HepG2 (cell line): Measurements from ENCODE around the gene RNU4-1. TPM values are rescaled to one million over a fixed set of nuclear protein-coding genes. Genes with fewer than 3 reads are reported as not detected.

Source experiments
- ATF1 ChIP-seq: IDR thresholded peaks from 2 replicates; pipeline ENCODE4 v1.6.1; 2016; ENCODE audit warnings: mild to moderate bottlenecking, control low read depth
- BORCS8-MEF2B ChIP-seq: sonication (generic); formaldehyde crosslinking; IDR thresholded peaks from 2 replicates; pipeline ENCODE4 v1.8.0; 2022; ENCODE audit warnings: mild to moderate bottlenecking, missing genetic modification reagents
- CREBL2 ChIP-seq: sonication (generic); formaldehyde crosslinking; IDR thresholded peaks from 2 replicates; pipeline ENCODE4 v1.8.1; 2023; ENCODE audit warnings: missing genetic modification reagents, mild to moderate bottlenecking, borderline replicate concordance
- ESRRA ChIP-seq: sonication (generic); formaldehyde crosslinking; IDR thresholded peaks from 2 replicates; pipeline ENCODE4 v1.5.1; 2020; ENCODE audit warnings: mild to moderate bottlenecking, low read depth, missing genetic modification reagents
- GLMP ChIP-seq: sonication (generic); formaldehyde crosslinking; IDR thresholded peaks from 2 replicates; pipeline ENCODE4 v1.9.0; 2021; ENCODE audit warnings: missing genetic modification reagents, mild to moderate bottlenecking, borderline replicate concordance
- HINFP ChIP-seq: sonication (generic); formaldehyde crosslinking; IDR thresholded peaks from 2 replicates; pipeline ENCODE4 v1.4.0; 2020; ENCODE audit warnings: low read depth, mild to moderate bottlenecking, missing genetic modification reagents
- MBNL3 ChIP-seq: fragments of 250-450 bp; sonication (Bioruptor Pico); conservative IDR thresholded peaks from 2 replicates; pipeline ENCODE4 v1.8.0; 2022; ENCODE audit warnings: mild to moderate bottlenecking, inconsistent platforms
- NFE2 ChIP-seq: sonication (generic); formaldehyde crosslinking; IDR thresholded peaks from 2 replicates; pipeline ENCODE4 v1.4.0; 2020; ENCODE audit warnings: missing genetic modification reagents
- PATZ1 ChIP-seq: sonication (generic); formaldehyde crosslinking; IDR thresholded peaks from 2 replicates; pipeline ENCODE4 v1.4.0; 2020; ENCODE audit warnings: missing genetic modification reagents
- PAWR ChIP-seq: sonication (generic); formaldehyde crosslinking; IDR thresholded peaks from 2 replicates; pipeline ENCODE4 v1.4.0; 2020; ENCODE audit warnings: missing genetic modification reagents, mild to moderate bottlenecking, borderline replicate concordance
- PLSCR1 ChIP-seq: sonication (generic); formaldehyde crosslinking; IDR thresholded peaks from 2 replicates; pipeline ENCODE4 v1.5.0; 2020; ENCODE audit warnings: missing genetic modification reagents, mild to moderate bottlenecking, borderline replicate concordance
- PRMT3 ChIP-seq: sonication (generic); formaldehyde crosslinking; IDR thresholded peaks from 2 replicates; pipeline ENCODE4 v1.8.1; 2022; ENCODE audit warnings: low read depth, mild to moderate bottlenecking, moderate library complexity, missing genetic modification reagents, borderline replicate concordance
- SIN3A ChIP-seq: IDR thresholded peaks from 2 replicates; pipeline ENCODE4 v1.6.1; 2011; ENCODE audit warnings: low read depth, mild to moderate bottlenecking, control low read depth, low read length, borderline replicate concordance
- STAT6 ChIP-seq: sonication (generic); formaldehyde crosslinking; IDR thresholded peaks from 2 replicates; pipeline ENCODE4 v1.4.0; 2020; ENCODE audit warnings: missing genetic modification reagents, mild to moderate bottlenecking, borderline replicate concordance
- TBX2 ChIP-seq: sonication (generic); formaldehyde crosslinking; IDR thresholded peaks from 2 replicates; pipeline ENCODE4 v1.5.0; 2020; ENCODE audit warnings: missing genetic modification reagents, mild to moderate bottlenecking, borderline replicate concordance
- ZEB1 ChIP-seq: IDR thresholded peaks from 2 replicates; pipeline ENCODE4 v1.6.1; 2012; ENCODE audit warnings: mild to moderate bottlenecking, low read depth, inconsistent platforms; ENCODE audit not compliant: insufficient replicate concordance
- ZNF382 ChIP-seq: sonication (generic); formaldehyde crosslinking; IDR thresholded peaks from 2 replicates; pipeline ENCODE4 v1.5.0; 2020; ENCODE audit warnings: missing genetic modification reagents, mild to moderate bottlenecking, borderline replicate concordance
- ZNF713 ChIP-seq: sonication (generic); formaldehyde crosslinking; IDR thresholded peaks from 2 replicates; pipeline ENCODE4 v1.4.0; 2020; ENCODE audit warnings: mild to moderate bottlenecking, missing genetic modification reagents
- ZNF773 ChIP-seq: sonication (generic); formaldehyde crosslinking; IDR thresholded peaks from 2 replicates; pipeline ENCODE4 v1.4.0; 2020; ENCODE audit warnings: missing genetic modification reagents, borderline replicate concordance
- polyA plus RNA-seq, 8 experiments: library from polyadenylated mRNA; depleted of rRNA in 3 of 8; stranded (reverse) in 7 of 8; unstranded in 1 of 8; fragments of >200 nt; fragmentation: Illumina TruSeq in 4 of 8; extraction: Trizol in 4 of 8; gene quantifications; 2 replicates each; pipeline versions ENCODE4 v1.2.1 to v1.2.3, GENCODE V29; 2011 to 2016; ENCODE audit warnings: low read depth in 4 of 8, missing spikeins in 1 of 8, mixed read lengths in 1 of 8; ENCODE audit not compliant: insufficient read depth in 1 of 8
- total RNA-seq, 5 experiments: library from RNA; depleted of rRNA; stranded (reverse); fragments of >200 nt; fragmentation: Illumina TruSeq; extraction: Trizol; gene quantifications; 2 replicates each; pipeline ENCODE4 v1.2.3, GENCODE V29; 2016; ENCODE audit warnings: low read depth in 1 of 5

Gene RNU4-1
- total and polyA plus RNA-seq, 2 of the 13 experiments (the other 11 are each of a cell fraction or from before 2014, with no cell fraction given) = 7,407 TPM; not detected in 1

GRCh38 chr12:120292661-120293531, at the start of gene RNU4-1 (continued):
- TF ChIP-seq ESRRA (CRISPR knock-in tag) (0 out of 2 replicates have a peak, but pooled peaks have one; percentile 26), HINFP (CRISPR knock-in tag) (no peak), PATZ1 (peak; percentile 41; the same call in 1 of the 2 replicates), PRMT3 (CRISPR knock-in tag) (0 out of 2 replicates have a peak, but pooled peaks have one; percentile 65), MBNL3 (CRISPR knock-in tag) (no peak), ATF1 (CRISPR knock-in tag) (peak; percentile 61; the same call in 1 of the 2 replicates), STAT6 (CRISPR knock-in tag) (peak; percentile 12; the same call in 1 of the 2 replicates), ZNF382 (no peak), BORCS8-MEF2B (CRISPR knock-in tag) (0 out of 2 replicates have a peak, but pooled peaks have one; percentile 59), GLMP (CRISPR knock-in tag) (no peak), PAWR (CRISPR knock-in tag) (no peak), NFE2 (CRISPR knock-in tag) (no peak), CREBL2 (CRISPR knock-in tag) (no peak), ZNF713 (CRISPR knock-in tag) (no peak), PLSCR1 (no peak), TBX2 (CRISPR knock-in tag) (peak; percentile 80; the same call in 1 of the 2 replicates), SIN3A (peak; percentile 85; the same call in 1 of the 2 replicates), ZNF773 (CRISPR knock-in tag) (0 out of 2 replicates have a peak, but pooled peaks have one; percentile 45), ZEB1 (peak; percentile 56)
